H9 (cell line): Measurements from ENCODE around the gene BAIAP2L1. TPM values are rescaled to one million over a fixed set of nuclear protein-coding genes. Genes with fewer than 3 reads are reported as not detected.

Experiments used
- DNase-seq: peaks from one replicate; pipeline ENCODE4 v3.0.0-alpha.2; 2017
- H2AFZ ChIP-seq: one replicate; pipeline ENCODE4 v1.6.1; 2013; ENCODE audit warnings: mild to moderate bottlenecking, low read length, control low read depth, moderate library complexity
- H2AK5ac ChIP-seq: 2 replicates; pipeline ENCODE4 v1.6.1; 2013; ENCODE audit warnings: low read length, control low read depth, mixed read lengths; ENCODE audit not compliant: insufficient read length
- H2BK120ac ChIP-seq: one replicate; pipeline ENCODE4 v1.6.1; 2013; ENCODE audit warnings: low read depth, mild to moderate bottlenecking, low read length, control low read depth, inconsistent platforms; ENCODE audit not compliant: poor library complexity, severe bottlenecking
- H2BK12ac ChIP-seq: 2 replicates; pipeline ENCODE4 v1.6.1; 2013; ENCODE audit warnings: low read length, control low read depth, mixed read lengths, low read depth; ENCODE audit not compliant: insufficient read length
- H2BK15ac ChIP-seq: 2 replicates; pipeline ENCODE4 v1.6.1; 2013; ENCODE audit warnings: low read depth, low read length, control low read depth
- H2BK20ac ChIP-seq: one replicate; pipeline ENCODE4 v1.6.1; 2013; ENCODE audit warnings: low read depth, mild to moderate bottlenecking, low read length, control low read depth, inconsistent platforms; ENCODE audit not compliant: poor library complexity, severe bottlenecking
- H2BK5ac ChIP-seq: 2 replicates; pipeline ENCODE4 v1.6.1; 2013; ENCODE audit warnings: low read length, control low read depth, mixed read lengths; ENCODE audit not compliant: insufficient read length
- H3K14ac ChIP-seq: 2 replicates; pipeline ENCODE4 v1.6.1; 2013; ENCODE audit warnings: low read length, control low read depth; ENCODE audit not compliant: insufficient read depth
- H3K18ac ChIP-seq: 2 replicates; pipeline ENCODE4 v1.6.1; 2013; ENCODE audit warnings: low read depth, mild to moderate bottlenecking, mixed read lengths, low read length, control low read depth; ENCODE audit not compliant: insufficient read length
- H3K23ac ChIP-seq: 2 replicates; pipeline ENCODE4 v1.6.1; 2013; ENCODE audit warnings: low read length, control low read depth, mixed read lengths, low read depth; ENCODE audit not compliant: insufficient read length
- H3K23me2 ChIP-seq: 2 replicates; pipeline ENCODE4 v1.6.1; 2013; ENCODE audit warnings: low read depth, mild to moderate bottlenecking, mixed read lengths, low read length, control low read depth; ENCODE audit not compliant: insufficient read length, poor library complexity, severe bottlenecking
- H3K27ac ChIP-seq: 2 replicates; pipeline ENCODE4 v1.5.1; 2013; ENCODE audit warnings: low read length, control low read depth, mixed read lengths, low read depth; ENCODE audit not compliant: insufficient read length
- H3K27me3 ChIP-seq: 2 replicates; pipeline ENCODE4 v1.6.1; 2013; ENCODE audit warnings: low read length, control low read depth, inconsistent platforms; ENCODE audit not compliant: insufficient read depth
- H3K4ac ChIP-seq: 2 replicates; pipeline ENCODE4 v1.6.1; 2013; ENCODE audit warnings: low read depth, mild to moderate bottlenecking, control low read depth, inconsistent platforms, low read length, moderate library complexity
- H3K4me1 ChIP-seq: 2 replicates; pipeline ENCODE4 v1.6.1; 2013; ENCODE audit warnings: low read length, control low read depth, inconsistent platforms; ENCODE audit not compliant: insufficient read depth
- H3K4me2 ChIP-seq: 2 replicates; pipeline ENCODE4 v1.6.1; 2013; ENCODE audit warnings: low read length, control low read depth, mixed read lengths; ENCODE audit not compliant: insufficient read length, insufficient read depth
- H3K56ac ChIP-seq: 2 replicates; pipeline ENCODE4 v1.6.1; 2013; ENCODE audit warnings: low read depth, mild to moderate bottlenecking, mixed read lengths, low read length, control low read depth; ENCODE audit not compliant: insufficient read length
- H3K79me1 ChIP-seq: 2 replicates; pipeline ENCODE4 v1.6.1; 2013; ENCODE audit warnings: low read depth, mild to moderate bottlenecking, moderate library complexity, low read length, control low read depth, inconsistent platforms; ENCODE audit not compliant: insufficient read depth, poor library complexity, severe bottlenecking
- H3K79me2 ChIP-seq: 2 replicates; pipeline ENCODE4 v1.6.1; 2013; ENCODE audit warnings: low read length, control low read depth, inconsistent platforms; ENCODE audit not compliant: insufficient read depth
- H3K9ac ChIP-seq: 2 replicates; pipeline ENCODE4 v1.6.1; 2013; ENCODE audit warnings: low read length, control low read depth, mixed read lengths; ENCODE audit not compliant: insufficient read length; ENCODE audit errors: extremely low read depth
- H3K9me3 ChIP-seq: one replicate; pipeline ENCODE4 v1.6.1; 2013; ENCODE audit warnings: low read depth, low read length, inconsistent platforms; ENCODE audit not compliant: control insufficient read depth
- H3T11ph ChIP-seq: one replicate; pipeline ENCODE4 v1.6.1; 2013; ENCODE audit warnings: mild to moderate bottlenecking, low read length, control low read depth, inconsistent platforms
- H4K20me1 ChIP-seq: one replicate; pipeline ENCODE4 v1.6.1; 2013; ENCODE audit not compliant: control insufficient read depth, insufficient read length, insufficient read depth
- H4K5ac ChIP-seq: 2 replicates; pipeline ENCODE4 v1.6.1; 2013; ENCODE audit warnings: low read depth, mild to moderate bottlenecking, mixed read lengths, low read length, control low read depth; ENCODE audit not compliant: insufficient read length
- H4K8ac ChIP-seq: replicated peaks from 2 replicates; pipeline ENCODE4 v1.6.1; 2013; ENCODE audit warnings: low read length, control low read depth, mixed read lengths, low read depth; ENCODE audit not compliant: insufficient read length
- H4K91ac ChIP-seq: 2 replicates; pipeline ENCODE4 v1.6.1; 2013; ENCODE audit warnings: low read depth, mild to moderate bottlenecking, moderate library complexity, mixed read lengths, low read length, control low read depth; ENCODE audit not compliant: insufficient read length
- H3K27ac Mint-ChIP-seq, 3 experiments: 2 replicates in 2 of 3; 3 replicates in 1 of 3; pipeline ENCODE4 v1.8.0; 2020 to 2021; ENCODE audit warnings: mixed read lengths in 3 of 3, mild to moderate bottlenecking in 1 of 3, moderate library complexity in 1 of 3
- H3K27me3 Mint-ChIP-seq: 2 replicates; pipeline ENCODE4 v1.8.0; 2021; ENCODE audit warnings: low read depth, mild to moderate bottlenecking, moderate library complexity, mixed read lengths
- H3K36me3 Mint-ChIP-seq, 3 experiments: 2 replicates in 2 of 3; 3 replicates in 1 of 3; pipeline ENCODE4 v1.8.0; 2020 to 2021; ENCODE audit warnings: low read depth in 3 of 3, mixed read lengths in 3 of 3; ENCODE audit not compliant: insufficient read depth in 1 of 3
- H3K4me1 Mint-ChIP-seq, 2 experiments: 2 replicates each; pipeline ENCODE4 v1.8.0; 2020; ENCODE audit warnings: mixed read lengths in 2 of 2
- H3K4me3 Mint-ChIP-seq, 2 experiments: 2 replicates in 1 of 2; 3 replicates in 1 of 2; pipeline ENCODE4 v1.8.0; 2020 to 2021; ENCODE audit warnings: mild to moderate bottlenecking in 2 of 2, mixed read lengths in 2 of 2, moderate library complexity in 1 of 2
- H3K9me3 Mint-ChIP-seq, 2 experiments: 2 replicates in 1 of 2; 3 replicates in 1 of 2; pipeline ENCODE4 v1.8.0; 2020; ENCODE audit warnings: mild to moderate bottlenecking in 2 of 2, mixed read lengths in 2 of 2, moderate library complexity in 1 of 2
- CTCF ChIP-seq: fragments of 200-600 bp; sonication (generic); conservative IDR thresholded peaks from 3 replicates; pipeline ENCODE4 v1.8.0; 2021; ENCODE audit warnings: antibody characterized with exemption, mild to moderate bottlenecking
- WGBS: extraction: QIAGEN DNeasy Blood & Tissue Kit; methylation state at CpG from one replicate; pipeline ENCODE4 v1.1.7; 2013; ENCODE audit warnings: missing lambda C conversion rate, low lambda C conversion rate, mixed read lengths; ENCODE audit not compliant: insufficient read length; ENCODE audit errors: extremely low coverage; 5-methylcytosine and 5-hydroxymethylcytosine counted together
- total RNA-seq: library from RNA; stranded (reverse); gene quantifications from 2 replicates; pipeline ENCODE4 v1.2.1, GENCODE V29; 2021

Gene BAIAP2L1
- total RNA-seq, 1 experiment from 2014 or later, result 25.9 TPM

GRCh38 chr7:98252425-98253054, 148.3 kb downstream of the BAIAP2L1 start:
- DNase-seq, result no peak
- H3K9me3 Mint-ChIP-seq, result no peaks in the 10 kb centered on the region
- H4K91ac ChIP-seq, result no peak overlapping the region
- H3K4me2 ChIP-seq, result peak overlapping the region; percentile 61
- H4K20me1 ChIP-seq, result no peaks in the 10 kb centered on the region
- H4K8ac ChIP-seq, result no peak overlapping the region
- no peaks in the 10 kb centered on the region for H3K27me3 ChIP-seq
- H2AK5ac ChIP-seq, result no peak overlapping the region
- H3K23ac ChIP-seq, result no peak overlapping the region
- no peak overlapping the region for H2AFZ ChIP-seq
- H3K27ac ChIP-seq, result no peak overlapping the region
- no peaks in the 10 kb centered on the region for H3K79me1 ChIP-seq
- peaks cover 6% of the 10 kb centered on the region for H3K23me2 ChIP-seq
- H3T11ph ChIP-seq, result no peak overlapping the region
- peak overlapping the region in 1 of 3 experiments; percentile 85; a peak in 2 of 7 replicates for H3K27ac Mint-ChIP-seq
- no peak overlapping the region for H3K18ac ChIP-seq
- peak overlapping the region; percentile 2 for H3K9ac ChIP-seq
- H2BK15ac ChIP-seq, result no peak overlapping the region
- no peak overlapping the region for H3K4ac ChIP-seq
- TF ChIP-seq CTCF, result no peak
- H3K4me3 Mint-ChIP-seq, result peak overlapping the region; percentile 96 to 97
- H3K4me1 ChIP-seq, result no peaks in the 10 kb centered on the region
- H2BK12ac ChIP-seq, result no peak overlapping the region
- H3K36me3 Mint-ChIP-seq, result peaks cover 0 to 6% (median 5%) of the 10 kb centered on the region in 3 experiments; a peak in 3 of 7 replicates
- no peak overlapping the region for H3K56ac ChIP-seq
- H3K14ac ChIP-seq, result no peak overlapping the region
- no peak overlapping the region for H2BK5ac ChIP-seq
- H3K79me2 ChIP-seq, result no peaks in the 10 kb centered on the region
- H3K4me1 Mint-ChIP-seq, result peaks cover 14 to 19% of the 10 kb centered on the region in 2 experiments
- no CpG with 5 or more reads among the region's 32 CpGs for WGBS
- H2BK120ac ChIP-seq, result no peak overlapping the region
- H3K27me3 Mint-ChIP-seq, result no peaks in the 10 kb centered on the region
- H3K9me3 ChIP-seq, result no peaks in the 10 kb centered on the region
- H2BK20ac ChIP-seq, result no peak overlapping the region
- H4K5ac ChIP-seq, result no peak overlapping the region
